ENCODE data around the gene EEFSEC.
A peak's percentile ranks its signal among the peaks of the same experiment; 100 is the strongest.

DNA sequence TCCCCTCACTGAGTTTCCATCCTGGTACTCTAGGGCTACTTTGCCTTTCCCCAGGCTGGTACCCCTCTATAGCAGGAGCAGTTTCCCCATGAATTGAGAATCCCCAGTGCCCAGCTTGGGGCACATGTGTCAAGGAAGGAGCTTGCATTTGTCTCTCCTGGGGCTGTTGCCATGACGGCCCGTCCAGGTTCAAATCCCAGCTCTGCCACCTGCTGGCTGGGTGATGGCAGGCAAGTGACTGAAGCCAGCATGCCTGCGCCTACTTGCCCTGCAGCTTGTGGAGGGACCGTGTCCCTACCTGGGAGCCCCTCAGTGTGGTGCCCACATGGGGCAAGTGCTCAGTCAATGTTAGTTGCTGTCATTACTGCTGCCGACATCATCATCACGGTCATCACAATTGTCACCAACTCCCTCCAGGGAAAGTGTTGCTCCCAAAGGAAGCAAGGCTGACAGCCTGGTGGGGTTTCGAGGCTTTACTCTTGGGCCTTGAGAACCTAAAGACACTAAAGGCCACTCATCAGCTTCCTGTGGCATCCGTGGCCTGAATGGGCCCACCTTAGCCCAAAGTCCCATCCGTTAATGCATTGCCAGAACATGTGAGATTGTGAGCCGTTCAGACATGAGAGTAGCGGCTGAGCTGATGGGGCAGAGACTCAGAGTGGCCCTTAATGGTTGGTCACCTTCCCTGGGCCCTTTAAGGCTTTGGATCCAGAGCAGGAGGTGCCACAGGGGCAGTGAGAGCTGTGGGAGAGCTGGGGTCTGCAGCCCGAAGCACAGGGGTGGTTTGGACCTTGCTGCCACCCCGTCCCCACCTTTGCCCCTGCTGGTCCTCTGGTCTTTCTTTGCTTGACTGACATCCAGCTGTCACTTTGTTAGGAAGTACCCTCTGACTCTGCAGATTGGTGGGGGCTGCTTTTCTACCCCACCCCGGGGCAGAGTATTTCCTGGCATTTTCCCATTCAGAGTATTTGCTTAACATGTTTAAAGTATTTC lies 169.0 kb downstream of the EEFSEC start:
- TF ChIP-seq, protein P1, sequence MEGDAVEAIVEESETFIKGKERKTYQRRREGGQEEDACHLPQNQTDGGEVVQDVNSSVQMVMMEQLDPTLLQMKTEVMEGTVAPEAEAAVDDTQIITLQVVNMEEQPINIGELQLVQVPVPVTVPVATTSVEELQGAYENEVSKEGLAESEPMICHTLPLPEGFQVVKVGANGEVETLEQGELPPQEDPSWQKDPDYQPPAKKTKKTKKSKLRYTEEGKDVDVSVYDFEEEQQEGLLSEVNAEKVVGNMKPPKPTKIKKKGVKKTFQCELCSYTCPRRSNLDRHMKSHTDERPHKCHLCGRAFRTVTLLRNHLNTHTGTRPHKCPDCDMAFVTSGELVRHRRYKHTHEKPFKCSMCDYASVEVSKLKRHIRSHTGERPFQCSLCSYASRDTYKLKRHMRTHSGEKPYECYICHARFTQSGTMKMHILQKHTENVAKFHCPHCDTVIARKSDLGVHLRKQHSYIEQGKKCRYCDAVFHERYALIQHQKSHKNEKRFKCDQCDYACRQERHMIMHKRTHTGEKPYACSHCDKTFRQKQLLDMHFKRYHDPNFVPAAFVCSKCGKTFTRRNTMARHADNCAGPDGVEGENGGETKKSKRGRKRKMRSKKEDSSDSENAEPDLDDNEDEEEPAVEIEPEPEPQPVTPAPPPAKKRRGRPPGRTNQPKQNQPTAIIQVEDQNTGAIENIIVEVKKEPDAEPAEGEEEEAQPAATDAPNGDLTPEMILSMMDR (IDR thresholded peaks at IDR 0.05) = peak; percentile 34 to 72 (median 56)
- no peak for TF ChIP-seq POLR2A (IDR thresholded peaks at IDR 0.05)
